ENCODE results near the gene CYTH1. TPM values are rescaled to one million over a fixed set of nuclear protein-coding genes. Genes with fewer than 3 reads are reported as not detected.

Gene CYTH1
- total RNA-seq, 1 donor from 2014 or later: 103 TPM

GRCh38 chr17:78798695-78799559 is 16.9 kb upstream of the CYTH1 start:
- Histone ChIP-seq H3K9me3 (no peaks in the 10 kb centered on the region), H3K4me1 (peaks cover 21% of the 10 kb centered on the region), H3K4me3 (no peak overlapping the region), H3K36me3 (peaks cover 76% of the 10 kb centered on the region), H3K27me3 (no peaks in the 10 kb centered on the region), H3K27ac (no peak overlapping the region)
- TF ChIP-seq CTCF (IDR thresholded peaks at IDR 0.05): peak; percentile 50
- ATAC-seq (peak; percentile 54), DNase-seq (no peak)
- intact Hi-C loops (cut with DNase I): no loop called here

GRCh38 chr17:78797691-78798585 is 15.9 kb upstream of the CYTH1 start:
- H3K9me3 ChIP-seq: no peaks in the 10 kb centered on the region
- H3K4me3 ChIP-seq: no peak overlapping the region
- intact Hi-C loops (cut with DNase I): no loop called here
- TF ChIP-seq CTCF (IDR thresholded peaks at IDR 0.05): no peak
- DNase-seq (no peak), ATAC-seq (peak; percentile 10)
- peaks cover 16% of the 10 kb centered on the region for H3K4me1 ChIP-seq
- H3K36me3 ChIP-seq: peaks cover 76% of the 10 kb centered on the region
- no peaks in the 10 kb centered on the region for H3K27me3 ChIP-seq
- no peak overlapping the region for H3K27ac ChIP-seq

- H3K4me1 ChIP-seq: peaks cover 16% of the 10 kb centered on the region
- no peak overlapping the region for H3K27ac ChIP-seq
- H3K27me3 ChIP-seq: no peaks in the 10 kb centered on the region
- H3K4me3 ChIP-seq: no peak overlapping the region
- ATAC-seq (no peak), DNase-seq (no peak)
- intact Hi-C loops (cut with DNase I): no loop called here
- H3K36me3 ChIP-seq: peaks cover 70% of the 10 kb centered on the region
- no peak for TF ChIP-seq CTCF (IDR thresholded peaks at IDR 0.05)
- H3K9me3 ChIP-seq: no peaks in the 10 kb centered on the region
Observed at GRCh38 chr17:78797213-78797612, 15.1 kb upstream of the CYTH1 start.

- intact Hi-C loops (cut with DNase I): no loop called here
- no peak for TF ChIP-seq CTCF (IDR thresholded peaks at IDR 0.05)
- Histone ChIP-seq H3K27ac (peak overlapping the region; percentile 65), H3K9me3 (no peaks in the 10 kb centered on the region), H3K36me3 (peaks cover 66% of the 10 kb centered on the region), H3K27me3 (no peaks in the 10 kb centered on the region), H3K4me1 (peaks cover 20% of the 10 kb centered on the region), H3K4me3 (no peak overlapping the region)
- ATAC-seq: no peak
- DNase-seq: no peak
Observed at GRCh38 chr17:78796517-78796900, 14.4 kb upstream of the CYTH1 start.

- peaks cover 61% of the 10 kb centered on the region for H3K36me3 ChIP-seq
- intact Hi-C loops (cut with DNase I): no loop called here
- H3K27me3 ChIP-seq: no peaks in the 10 kb centered on the region
- no peaks in the 10 kb centered on the region for H3K9me3 ChIP-seq
- H3K4me1 ChIP-seq: peaks cover 26% of the 10 kb centered on the region
- ATAC-seq (peak; percentile 45), DNase-seq (no peak)
- peak overlapping the region; percentile 65 for H3K27ac ChIP-seq
- H3K4me3 ChIP-seq: no peak overlapping the region
- TF ChIP-seq CTCF (IDR thresholded peaks at IDR 0.05): no peak
Observed at GRCh38 chr17:78795861-78796516, 13.9 kb upstream of the CYTH1 start.
